GM10847 (cell line): ENCODE results near the gene AKNA.

ENCODE experiments used
- POLR2A ChIP-seq: IDR thresholded peaks from 2 replicates; pipeline ENCODE4 v1.6.1; 2011; ENCODE audit not compliant: insufficient read length; ENCODE audit errors: extremely low read depth

The AKNA gene

DNA sequence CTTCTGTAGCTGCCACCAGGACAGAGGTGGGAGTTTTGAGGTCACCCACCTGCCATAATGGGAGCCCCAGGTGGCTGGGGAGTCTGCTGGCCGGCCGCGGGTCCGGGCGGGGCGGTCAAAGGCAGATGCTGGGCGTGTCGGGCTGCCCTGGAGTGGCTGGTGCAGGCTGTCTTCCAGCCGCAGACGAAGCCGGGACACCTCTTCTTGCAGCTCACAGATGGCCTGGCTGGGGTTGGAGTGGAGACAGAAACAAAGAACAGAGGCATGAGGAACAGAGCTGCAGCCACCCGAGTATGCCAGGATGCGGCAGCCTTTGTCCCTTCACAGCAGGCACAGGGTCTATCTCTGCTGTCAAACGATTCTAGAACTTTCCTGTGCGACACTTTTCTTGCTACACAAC, 40.1 kb downstream of the AKNA start:
- TF ChIP-seq POLR2A: no peak

DNA sequence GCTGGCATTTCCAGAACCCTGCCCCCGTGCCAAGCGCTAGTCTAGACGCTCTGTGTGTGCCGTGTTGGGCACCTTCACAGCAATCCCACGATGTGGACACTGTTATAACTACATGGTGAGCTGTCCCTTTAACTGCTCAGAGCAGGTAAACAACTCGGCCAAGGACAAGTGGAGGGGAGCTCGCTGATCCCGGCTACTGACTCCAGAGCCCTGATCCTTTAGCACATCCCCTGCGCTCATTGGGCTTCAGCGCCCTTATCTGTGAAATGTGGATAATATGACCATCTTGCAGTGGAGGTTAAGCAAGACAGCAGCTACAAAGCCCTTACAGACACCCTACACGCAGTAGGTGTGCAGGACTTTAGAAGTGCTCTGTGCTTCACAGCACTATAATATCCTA, 41.6 kb downstream of the AKNA start:
- TF ChIP-seq POLR2A: no peak

DNA sequence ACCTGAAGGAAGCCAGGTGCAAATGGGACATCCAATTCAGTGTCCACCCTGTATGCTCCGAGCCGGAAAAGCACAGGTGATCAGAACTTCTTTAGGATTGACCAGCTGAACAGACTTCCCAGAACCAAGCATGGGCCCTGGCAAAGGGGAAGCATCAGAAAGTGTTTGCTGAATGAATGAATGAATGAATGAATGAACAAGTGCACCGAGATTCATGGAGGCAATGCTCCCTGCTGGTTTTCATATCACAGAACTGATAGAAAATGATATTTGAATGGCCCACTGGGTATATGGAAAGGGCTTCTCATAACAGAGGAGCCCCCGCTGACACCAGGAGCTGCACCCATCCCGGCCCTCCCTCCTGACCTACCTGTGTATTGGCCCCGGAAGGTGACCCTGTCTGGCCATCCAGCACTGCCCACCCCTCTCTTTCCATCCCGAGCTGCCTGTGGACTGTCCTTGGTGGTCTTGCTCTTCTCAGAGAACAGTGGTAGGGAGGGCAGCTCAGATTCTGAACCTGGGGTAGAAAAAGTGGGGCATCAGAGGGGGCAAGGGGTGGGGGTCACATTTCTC, 42.2 kb downstream of the AKNA start:
- TF ChIP-seq POLR2A: no peak

DNA sequence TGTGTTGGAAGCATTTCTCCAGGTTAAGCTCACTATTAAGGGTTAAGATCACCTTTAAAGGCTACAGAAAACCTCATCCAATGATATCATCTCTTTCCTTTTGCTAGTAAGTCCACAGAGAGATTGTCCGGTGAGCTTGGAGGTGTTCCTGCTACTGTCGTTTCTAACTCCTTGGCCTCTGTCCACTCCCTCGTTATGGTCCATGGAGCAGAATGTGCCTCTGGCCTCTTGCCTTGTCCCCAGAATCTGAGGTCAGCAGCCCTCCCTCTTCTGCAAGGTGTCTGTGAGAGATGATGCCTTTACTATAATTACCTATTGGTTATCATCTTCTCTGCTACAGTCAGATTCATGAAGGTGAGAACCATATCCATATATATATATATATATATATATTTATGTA, 43.1 kb downstream of the AKNA start:
- TF ChIP-seq POLR2A: no peak

DNA sequence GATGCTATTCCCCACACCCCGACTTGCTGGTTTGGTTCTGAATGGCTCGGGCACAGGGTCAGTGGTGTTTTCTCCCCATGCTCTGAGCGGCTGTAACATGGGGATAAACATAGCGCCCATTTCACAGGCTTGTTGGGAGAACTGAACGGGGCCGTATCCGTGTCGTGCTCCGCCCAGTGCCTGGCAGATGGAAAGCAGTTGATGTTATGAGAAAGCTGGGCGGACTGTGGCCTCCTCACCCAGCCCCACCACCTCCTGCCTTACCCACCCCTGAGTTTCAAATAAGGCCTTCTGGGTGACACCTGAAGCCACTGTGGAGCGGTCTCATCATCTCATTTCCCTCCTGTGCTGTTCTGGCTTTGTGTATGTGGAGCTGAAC, 43.6 kb downstream of the AKNA start:
- no peak for TF ChIP-seq POLR2A

DNA sequence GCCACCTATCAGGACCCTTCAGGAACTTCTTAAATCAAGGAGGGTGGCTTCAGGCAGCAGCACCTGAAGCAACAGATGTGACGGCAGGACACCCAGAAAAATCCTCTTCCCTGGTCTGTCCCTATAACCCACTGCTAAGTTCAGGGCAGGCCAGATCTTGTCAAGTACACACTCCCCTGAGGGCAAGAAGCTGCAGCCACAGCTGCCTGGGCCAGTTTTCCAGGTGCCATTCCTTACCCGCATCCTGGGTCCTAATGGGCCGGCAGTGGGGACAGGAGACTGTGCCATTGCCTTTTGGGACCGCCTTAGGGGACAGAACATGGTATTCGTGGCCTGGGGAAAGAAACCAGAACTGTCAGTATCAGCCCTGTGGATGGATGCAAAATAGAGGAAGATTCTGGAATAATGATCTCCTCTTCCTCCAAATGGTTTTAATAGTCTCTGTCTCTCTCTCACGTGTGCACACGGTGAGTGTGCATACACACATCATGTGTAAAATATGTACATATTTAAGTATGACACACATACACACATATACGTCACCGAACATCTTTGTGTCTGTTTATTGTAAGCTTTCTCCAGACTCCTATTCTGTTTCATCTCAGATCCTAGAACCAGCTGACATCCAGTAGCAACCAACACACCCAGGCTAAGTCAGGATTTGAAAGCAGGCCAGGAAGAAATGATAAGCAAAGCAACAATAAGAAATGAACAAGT, 44.2 kb downstream of the AKNA start:
- no peak for TF ChIP-seq POLR2A

DNA sequence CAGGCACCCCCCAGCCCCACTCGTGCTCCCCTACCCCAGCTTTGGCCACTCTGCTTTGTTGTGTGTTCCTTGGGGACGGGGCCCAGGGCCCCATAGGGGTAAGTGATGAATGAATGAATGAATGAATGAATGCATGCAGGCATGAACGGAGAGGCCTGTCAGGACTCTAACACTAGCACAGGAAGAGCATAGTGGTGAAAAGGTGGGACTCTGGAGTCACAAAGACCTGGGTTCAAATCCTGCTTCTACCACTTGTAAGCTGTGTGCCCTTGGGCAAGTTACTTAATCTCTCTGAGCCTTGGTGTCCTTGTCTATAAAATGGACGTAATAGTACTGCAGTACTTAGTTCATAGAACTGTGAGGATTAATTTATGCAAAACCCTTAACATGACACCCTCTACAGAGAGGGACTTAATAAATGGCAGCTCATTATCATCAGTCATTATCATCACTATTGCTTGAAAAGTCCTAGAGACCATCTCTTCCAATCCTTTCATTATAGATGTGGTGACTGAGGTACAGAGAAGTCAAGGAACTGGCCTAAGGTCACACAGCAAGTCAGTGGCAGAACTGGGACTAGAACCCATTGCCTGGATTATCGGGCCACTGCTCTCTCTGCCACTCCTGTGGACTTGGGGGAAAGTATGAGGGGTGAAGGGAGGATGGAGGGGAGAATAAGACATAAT, 44.9 kb downstream of the AKNA start:
- no peak for TF ChIP-seq POLR2A

DNA sequence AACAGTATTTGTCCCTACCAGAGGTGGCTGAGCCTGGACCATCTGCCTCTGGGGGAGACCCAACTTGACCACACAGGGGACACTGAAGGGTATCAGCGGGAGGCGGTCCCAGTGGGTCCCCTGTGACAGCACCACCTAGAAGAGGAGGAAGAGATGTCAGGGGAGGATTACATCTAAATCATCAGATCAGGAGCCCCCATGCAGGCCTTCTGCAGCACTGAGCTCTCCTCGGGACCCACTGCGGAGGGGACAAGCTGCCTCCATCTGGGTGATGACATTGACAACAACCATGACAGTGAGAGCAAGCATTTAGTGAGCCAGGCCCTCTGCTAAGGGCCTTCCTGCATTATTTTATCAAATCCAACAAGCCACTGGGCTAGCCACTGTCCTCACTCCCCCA, 45.8 kb downstream of the AKNA start:
- TF ChIP-seq POLR2A: no peak

DNA sequence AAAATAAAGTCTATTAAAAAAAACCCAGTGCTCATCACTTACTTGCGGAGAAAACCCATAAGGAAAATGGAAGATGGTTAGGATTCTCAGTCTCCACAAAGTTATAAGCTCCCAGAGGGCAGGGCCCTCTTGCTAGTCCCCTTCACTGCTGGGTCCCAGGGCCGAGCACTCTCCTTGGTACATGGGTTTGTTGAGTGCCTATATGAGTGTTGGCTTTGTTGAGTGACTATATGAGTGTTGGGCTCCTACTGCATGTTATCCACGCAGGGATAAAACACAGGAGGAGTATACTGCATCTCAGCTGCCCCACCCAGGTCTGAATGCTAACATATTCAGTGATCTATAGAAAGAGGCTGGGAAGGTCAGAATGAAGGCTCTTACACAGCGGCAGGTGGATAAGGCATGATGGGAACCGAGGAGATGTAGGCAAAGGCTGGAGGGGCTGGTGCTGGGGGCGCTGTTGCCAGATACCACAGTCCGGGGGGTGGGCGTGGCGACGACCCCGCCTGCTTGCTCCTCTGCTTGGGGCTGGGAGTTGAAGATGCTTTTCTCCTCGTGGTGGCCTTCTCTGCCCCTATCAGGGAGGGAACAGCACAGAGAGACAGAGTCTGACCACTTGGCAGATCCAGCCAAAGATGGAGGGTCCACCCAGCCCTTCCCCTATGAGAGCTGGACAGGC, 46.5 kb downstream of the AKNA start:
- TF ChIP-seq POLR2A: no peak

DNA sequence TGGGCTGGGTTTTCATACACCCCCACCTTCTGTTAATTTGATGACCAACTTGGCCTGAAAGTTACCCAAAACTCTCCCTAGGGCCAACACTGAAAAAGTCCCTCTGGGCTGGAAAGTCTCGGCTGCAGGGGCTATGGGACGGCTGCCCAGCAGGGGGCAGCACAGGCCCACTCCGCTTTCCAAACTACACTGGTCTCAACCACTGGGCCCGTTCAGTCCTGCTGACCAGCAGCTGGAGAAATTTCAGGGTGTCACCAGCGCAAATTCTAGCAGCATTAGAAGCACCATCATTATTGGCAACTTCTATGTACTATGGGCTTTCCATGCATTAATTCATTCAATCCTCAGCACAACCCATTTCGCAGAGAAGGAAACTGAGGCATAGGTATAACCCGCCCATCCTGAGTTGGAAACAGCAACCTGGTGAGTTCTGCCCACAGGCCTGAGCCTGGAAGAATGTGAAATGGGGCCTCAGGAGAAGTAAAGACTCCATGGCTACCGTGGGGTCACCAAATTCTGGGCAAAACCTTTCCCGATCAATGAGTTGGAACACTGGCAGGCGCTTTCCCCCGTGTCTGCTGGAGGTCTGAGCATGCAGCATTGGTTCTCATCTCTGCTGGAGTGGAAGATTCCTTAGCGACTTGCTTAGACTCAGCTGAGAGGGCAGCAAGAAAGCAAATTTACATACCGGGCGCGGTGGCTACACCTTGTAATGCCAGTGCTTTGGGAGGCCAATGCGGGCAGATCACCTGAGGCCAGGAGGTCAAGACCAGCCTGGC, 48.5 kb downstream of the AKNA start:
- TF ChIP-seq POLR2A: no peak

DNA sequence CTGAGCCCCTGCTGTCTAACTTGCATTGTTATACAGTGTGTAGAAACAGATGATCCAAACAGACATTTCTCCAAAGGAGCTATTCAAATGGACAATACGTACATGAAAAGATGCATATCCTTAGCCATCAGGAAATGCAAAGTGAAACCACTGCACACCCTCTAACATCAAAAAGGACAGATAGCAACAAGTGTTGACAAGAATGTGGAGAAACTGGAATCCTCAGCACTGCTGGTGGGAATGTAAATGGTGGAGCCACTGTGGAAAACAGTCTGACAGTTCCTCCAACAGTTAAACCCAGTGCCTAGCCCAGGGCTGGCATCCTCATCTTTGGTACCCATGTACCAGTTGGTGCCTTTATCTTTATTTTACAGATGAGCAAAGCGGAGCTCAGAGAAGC, 49.6 kb downstream of the AKNA start:
- no peak for TF ChIP-seq POLR2A

DNA sequence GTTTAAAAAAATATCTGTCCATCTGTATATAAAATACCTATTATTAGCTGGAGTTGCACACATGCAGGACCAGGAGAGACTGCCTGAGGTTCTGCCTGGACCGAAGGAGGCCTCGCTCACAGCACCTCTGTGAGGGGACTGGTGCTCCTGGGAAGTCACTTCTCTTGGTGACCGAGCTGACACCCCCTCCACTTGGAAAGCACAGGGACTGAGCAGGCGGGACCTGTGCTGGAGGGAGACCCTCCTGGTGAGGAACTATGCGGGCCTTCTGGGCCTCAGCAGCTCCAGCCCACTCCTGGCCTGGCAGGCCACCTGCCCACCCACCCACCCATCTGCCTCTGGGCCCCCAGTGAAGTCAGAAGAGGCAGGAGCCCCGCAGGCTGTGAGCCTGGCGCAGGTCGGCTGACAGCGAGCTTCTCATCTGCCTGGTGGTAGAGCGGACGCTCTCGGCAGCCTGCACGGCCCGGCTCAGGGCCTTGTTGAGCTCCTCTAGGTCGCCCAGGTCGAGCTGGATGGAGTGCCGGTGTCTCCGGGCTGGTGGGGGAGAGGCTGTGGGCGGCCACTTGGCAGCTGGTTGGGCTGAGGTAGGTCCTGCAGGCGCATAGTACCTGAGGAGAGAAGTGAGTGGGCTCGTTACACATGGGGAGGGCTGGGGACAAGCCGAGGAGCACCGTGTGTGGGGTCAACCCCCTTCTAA, 50.9 kb downstream of the AKNA start:
- no peak for TF ChIP-seq POLR2A

DNA sequence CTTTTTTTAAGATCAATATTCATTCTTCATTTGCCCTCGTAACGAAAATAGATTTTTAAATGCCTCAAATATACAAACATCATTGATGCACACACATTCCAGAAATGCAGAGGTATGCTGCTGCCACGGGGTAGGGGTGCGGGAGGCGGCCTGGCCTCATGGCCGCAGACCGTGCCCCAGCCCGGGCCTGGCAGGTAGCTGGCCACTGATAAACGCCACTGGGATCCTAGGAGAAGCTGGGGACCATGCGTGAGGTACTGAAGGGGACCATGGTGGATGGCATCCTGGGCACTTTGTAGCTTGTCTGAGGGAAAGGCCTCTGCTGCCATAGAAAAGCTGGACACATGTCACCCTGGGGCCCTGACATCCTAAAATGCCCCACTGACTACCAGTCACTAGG, 51.6 kb downstream of the AKNA start:
- no peak for TF ChIP-seq POLR2A

DNA sequence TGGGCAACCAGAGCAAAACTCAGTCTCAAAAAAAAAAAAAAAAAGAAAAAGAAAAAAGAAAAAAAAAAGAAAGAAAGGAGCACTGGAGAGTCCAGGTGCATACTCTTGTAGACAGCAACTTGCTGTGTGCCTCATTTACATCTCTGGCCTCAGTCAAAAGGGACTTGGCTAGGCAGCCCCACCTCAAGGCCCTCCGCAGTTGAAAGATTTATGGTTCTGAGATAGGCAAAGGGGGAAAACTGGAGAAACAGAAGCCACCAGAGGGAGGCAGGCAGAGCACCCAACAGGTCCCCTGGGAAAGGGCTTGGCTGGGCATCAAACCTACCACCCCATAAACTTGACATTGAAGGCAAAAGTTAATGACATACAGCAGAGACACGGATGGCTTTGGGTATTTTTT, 52.0 kb downstream of the AKNA start:
- no peak for TF ChIP-seq POLR2A

DNA sequence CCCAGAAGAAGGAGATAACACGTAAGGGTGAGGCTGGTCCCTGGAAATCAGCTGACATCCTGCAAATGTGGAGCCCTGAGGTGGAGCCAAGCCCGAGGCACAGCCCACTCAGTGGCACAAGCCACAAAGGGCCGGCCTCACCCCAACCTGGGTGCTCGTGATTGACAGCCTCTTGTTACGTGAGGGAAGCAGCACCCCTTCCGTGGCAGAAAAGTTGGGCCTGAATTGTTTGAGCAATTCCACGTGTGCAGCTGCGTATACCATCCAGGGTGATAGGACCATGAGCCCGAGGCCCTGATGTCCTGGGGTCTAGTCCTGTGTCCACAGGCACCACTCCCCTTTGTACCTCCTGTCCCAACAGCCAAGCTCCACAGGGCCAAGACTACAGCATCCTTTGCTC, 53.3 kb downstream of the AKNA start:
- TF ChIP-seq POLR2A: no peak

DNA sequence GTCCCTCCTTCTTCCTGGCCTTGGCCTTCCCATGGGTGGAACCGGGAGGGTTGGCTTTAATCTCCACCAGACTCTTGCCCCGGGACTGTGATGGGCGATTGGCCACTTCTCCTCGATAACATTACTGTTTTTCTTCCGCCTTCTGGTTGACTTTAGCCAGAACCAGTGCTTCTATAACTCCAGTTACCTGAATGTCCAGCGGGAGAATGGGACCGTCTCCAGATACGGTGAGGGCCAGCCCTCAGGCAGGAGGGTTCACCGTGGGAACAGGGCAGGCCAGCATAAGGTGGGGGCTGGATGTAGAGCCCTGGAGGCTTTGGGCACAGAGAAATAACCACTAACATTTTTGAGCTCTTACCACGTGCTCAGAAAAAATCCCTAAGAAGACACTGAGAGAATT, 57.1 kb downstream of the AKNA start:
- TF ChIP-seq POLR2A: no peak
